DMS53 treated with DMSO at 0.1 percent for 48 hours (cell line): ENCODE results near the gene ZDHHC20.

ENCODE experiments used
- DNase-seq: peaks from one replicate; lab custom pipeline; 2025; ENCODE audit not compliant: unreplicated experiment; lab: John Stamatoyannopoulos, UW

The ZDHHC20 gene

GRCh38 chr13:21458813-21459701, at the start of gene ZDHHC20:
TSS of gene ZDHHC20 (minus strand) at chr13:21459303. CDS start at chr13:21459171, 132 bp downstream.
- DNase-seq = peak; percentile 44

- DNase-seq = no peak
These were observed 45.3 kb upstream of the ZDHHC20 start for GRCh38 chr13:21504379-21504778.

GRCh38 chr13:21501686-21502085, 42.6 kb upstream of the ZDHHC20 start:
- DNase-seq = no peak

- no peak for DNase-seq
These were observed 27.2 kb upstream of the ZDHHC20 start for GRCh38 chr13:21486322-21486721.

GRCh38 chr13:21483748-21484147, 24.6 kb upstream of the ZDHHC20 start:
- DNase-seq = no peak

GRCh38 chr13:21481359-21481758, 22.3 kb upstream of the ZDHHC20 start:
- DNase-seq = peak; percentile 86

- DNase-seq = peak; percentile 80
These were observed 20.0 kb upstream of the ZDHHC20 start for GRCh38 chr13:21478881-21479808.

GRCh38 chr13:21476893-21477472, 17.9 kb upstream of the ZDHHC20 start:
- peak; percentile 83 for DNase-seq

GRCh38 chr13:21475115-21475514, 16.0 kb upstream of the ZDHHC20 start:
- no peak for DNase-seq

- DNase-seq = no peak
These were observed 11.7 kb upstream of the ZDHHC20 start for GRCh38 chr13:21470785-21471184.

GRCh38 chr13:21466527-21466926, 7.4 kb upstream of the ZDHHC20 start:
- no peak for DNase-seq

GRCh38 chr13:21465710-21466160, 6.6 kb upstream of the ZDHHC20 start:
- peak; percentile 59 for DNase-seq

GRCh38 chr13:21463424-21463823, 4.3 kb upstream of the ZDHHC20 start:
- no peak for DNase-seq

GRCh38 chr13:21461131-21461530, 2.0 kb upstream of the ZDHHC20 start:
- DNase-seq = no peak

- DNase-seq = peak; percentile 4
These were observed 671 bp downstream of the ZDHHC20 start for GRCh38 chr13:21458451-21458812.

- DNase-seq = no peak
These were observed 5.6 kb downstream of the ZDHHC20 start for GRCh38 chr13:21453387-21454081.

GRCh38 chr13:21450936-21451335, 8.2 kb downstream of the ZDHHC20 start:
- no peak for DNase-seq

GRCh38 chr13:21446656-21447055, 12.4 kb downstream of the ZDHHC20 start:
- no peak for DNase-seq

- no peak for DNase-seq
These were observed 13.3 kb downstream of the ZDHHC20 start for GRCh38 chr13:21445759-21446158.

- DNase-seq = no peak
These were observed 15.9 kb downstream of the ZDHHC20 start for GRCh38 chr13:21443171-21443570.

- no peak for DNase-seq
These were observed 22.5 kb downstream of the ZDHHC20 start for GRCh38 chr13:21436582-21436981.
